Endothelial cell of umbilical vein (primary cell): ENCODE data around the gene LAMB3.

Experiments used
- CTCF ChIP-seq, 2 donors: IDR thresholded peaks; 1 replicate in 1 of 2; 2 replicates in 1 of 2; pipeline ENCODE4 v1.5.1; 2011; ENCODE audit warnings: low read length in 2 of 2, mild to moderate bottlenecking in 2 of 2, moderate library complexity in 2 of 2, control low read depth in 1 of 2, inconsistent platforms in 1 of 2, low read depth in 1 of 2; ENCODE audit not compliant: insufficient read depth in 1 of 2; ENCODE audit errors: extremely low read depth in 1 of 2
- FOS ChIP-seq: IDR thresholded peaks from 2 replicates; pipeline ENCODE4 v1.6.1; 2011; ENCODE audit warnings: mild to moderate bottlenecking, low read length, moderate library complexity, borderline replicate concordance; ENCODE audit not compliant: insufficient read depth
- GATA2 ChIP-seq: IDR thresholded peaks from 2 replicates; pipeline ENCODE4 v1.7.0; 2011; ENCODE audit warnings: low read depth, mild to moderate bottlenecking, moderate library complexity, mixed read lengths, low read length; ENCODE audit not compliant: insufficient read length, insufficient read depth
- MAX ChIP-seq: IDR thresholded peaks from 2 replicates; pipeline ENCODE4 v1.6.1; 2011; ENCODE audit not compliant: insufficient read depth, insufficient read length
- MYC ChIP-seq: IDR thresholded peaks from one replicate; pipeline ENCODE4 v1.6.1; 2011; ENCODE audit warnings: mild to moderate bottlenecking, low read depth, low read length
- POLR2A ChIP-seq: IDR thresholded peaks from 2 replicates; pipeline ENCODE4 v1.6.1; 2012; ENCODE audit warnings: low read depth, mild to moderate bottlenecking, control low read depth, low read length
- POLR2AphosphoS5 ChIP-seq: IDR thresholded peaks from 2 replicates; pipeline ENCODE4 v1.6.1; 2012; ENCODE audit warnings: low read depth, mild to moderate bottlenecking, control low read depth, low read length, moderate library complexity; ENCODE audit not compliant: insufficient read depth

DNA sequence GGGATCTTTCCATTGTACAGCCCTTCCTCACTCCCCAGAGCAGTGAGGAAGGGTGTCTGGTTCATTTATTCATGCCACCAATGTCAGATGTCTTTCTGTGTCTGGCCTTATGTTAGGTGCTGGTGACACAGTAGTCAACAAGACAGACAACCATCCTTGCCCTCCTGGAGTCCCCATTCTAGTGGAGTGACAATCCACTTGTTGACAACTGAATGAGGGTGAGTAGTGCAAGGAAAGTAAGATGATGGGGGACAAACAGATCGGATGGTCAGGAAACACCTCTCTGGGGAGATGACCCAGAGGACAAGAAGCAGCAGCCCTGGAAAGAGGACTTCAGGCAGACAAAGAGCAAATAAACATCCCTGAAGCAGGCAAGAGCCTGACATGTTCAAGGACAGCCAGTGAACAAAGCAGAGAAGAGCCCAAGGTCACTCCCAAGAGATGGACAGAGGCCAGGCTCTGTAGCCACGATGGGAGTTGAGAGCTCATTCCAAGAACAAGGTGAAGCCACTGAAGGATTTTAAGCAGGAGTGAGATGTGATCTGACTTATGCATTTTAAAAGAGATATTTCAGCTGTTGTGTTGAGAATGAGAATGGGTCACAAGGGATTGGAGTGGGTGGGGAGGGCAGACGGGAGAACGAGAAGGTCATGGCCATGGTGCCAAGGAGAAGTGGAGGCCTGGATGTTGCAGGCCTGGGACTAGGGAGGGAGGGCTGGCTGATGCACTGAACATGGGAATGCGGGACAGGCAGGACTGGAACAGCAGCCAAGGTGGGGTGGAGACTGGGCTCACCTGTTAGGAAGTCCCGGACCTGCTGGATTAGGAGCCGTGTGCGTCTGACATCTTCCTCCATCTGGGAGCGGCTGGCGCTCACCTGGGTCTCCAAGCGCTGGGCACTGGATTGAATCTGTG is 30.2 kb downstream of the LAMB3 start:
- TF ChIP-seq FOS = no peak
- no peak for TF ChIP-seq CTCF (IDR thresholded peaks at IDR 0.05; ENCODE audit: extremely low read depth in 1 of 2, insufficient read depth in 1 of 2, low read depth in 1 of 2, low read length in 2 of 2)
- TF ChIP-seq POLR2AphosphoS5 = no peak
- no peak for TF ChIP-seq MAX
- no peak for TF ChIP-seq POLR2A
- TF ChIP-seq MYC = no peak
- TF ChIP-seq GATA2 = no peak
